NCI-H2171 treated with DMSO at 0.1 percent for 48 hours (cell line): ENCODE data around the gene ATF6B.
"Not testable (repeated sequence)": the region's sequence is repeated elsewhere in the genome, so short reads cannot be mapped to it uniquely, and the experiment has no call there.

Experiments
- DNase-seq: peaks from one replicate; lab custom pipeline; 2025; lab: John Stamatoyannopoulos, UW

ATF6B gene

GRCh38 chr6:32081168-32081990, 46.7 kb downstream of the ATF6B start:
- DNase-seq = no peak

- no peak for DNase-seq
Measured at GRCh38 chr6:32079566-32080290, 48.3 kb downstream of the ATF6B start.

DNA sequence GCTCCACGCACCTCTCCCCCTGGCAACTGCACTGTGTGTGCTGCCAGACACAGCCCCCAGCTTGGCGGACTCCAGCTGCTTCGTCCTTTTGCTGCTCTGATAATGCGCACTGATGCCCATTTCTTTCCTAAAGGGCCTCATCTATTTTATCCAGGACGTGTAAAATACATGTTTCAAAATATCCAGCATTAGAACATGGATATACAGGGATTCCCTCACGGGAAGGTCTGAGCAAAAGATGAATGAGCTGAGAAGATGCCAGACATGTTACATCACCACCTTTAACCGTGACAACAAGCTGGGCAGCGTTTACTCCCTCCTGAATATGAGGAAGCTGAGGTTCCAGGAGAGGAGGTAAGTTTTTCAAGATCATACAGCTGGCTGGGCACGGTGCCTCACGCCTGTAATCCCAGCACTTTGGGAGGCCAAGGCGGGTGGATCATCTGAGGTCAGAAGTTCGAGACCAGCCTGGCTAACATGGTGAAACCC, 51.7 kb downstream of the ATF6B start:
- no peak for DNase-seq

GRCh38 chr6:32075781-32076180, 52.3 kb downstream of the ATF6B start:
- no peak for DNase-seq

DNA sequence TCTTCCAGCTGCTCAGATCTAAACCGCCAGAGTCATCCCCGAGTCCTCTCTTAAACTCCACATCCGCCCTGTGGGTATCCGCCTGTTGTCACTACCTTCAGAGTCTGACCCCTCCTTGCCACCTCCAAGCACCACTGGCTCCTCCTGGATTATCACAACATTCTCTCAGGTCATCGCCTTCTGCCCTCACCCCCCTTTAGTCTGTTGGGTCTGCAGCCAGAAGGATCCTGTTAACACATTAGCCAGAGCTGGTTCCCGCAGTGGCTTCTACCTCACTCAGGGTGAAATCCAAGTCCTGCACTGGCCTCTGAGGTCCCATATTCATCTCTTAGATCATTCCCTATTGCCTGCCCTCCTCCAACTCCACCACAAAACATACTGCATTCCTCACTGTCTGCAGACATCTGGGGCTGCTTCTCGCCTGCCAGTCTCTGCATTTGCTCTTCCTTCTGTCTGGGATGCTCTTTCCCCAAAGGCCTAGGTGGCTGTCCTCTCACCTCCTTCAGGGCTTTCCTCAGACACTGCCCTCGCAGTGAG, 53.0 kb downstream of the ATF6B start:
- DNase-seq = no peak

GRCh38 chr6:32073613-32074012, 54.4 kb downstream of the ATF6B start:
- no peak for DNase-seq

GRCh38 chr6:32073101-32073500, 54.9 kb downstream of the ATF6B start:
- DNase-seq = peak; percentile 34

- no peak for DNase-seq
Measured at GRCh38 chr6:32070814-32071543, 57.1 kb downstream of the ATF6B start.

DNA sequence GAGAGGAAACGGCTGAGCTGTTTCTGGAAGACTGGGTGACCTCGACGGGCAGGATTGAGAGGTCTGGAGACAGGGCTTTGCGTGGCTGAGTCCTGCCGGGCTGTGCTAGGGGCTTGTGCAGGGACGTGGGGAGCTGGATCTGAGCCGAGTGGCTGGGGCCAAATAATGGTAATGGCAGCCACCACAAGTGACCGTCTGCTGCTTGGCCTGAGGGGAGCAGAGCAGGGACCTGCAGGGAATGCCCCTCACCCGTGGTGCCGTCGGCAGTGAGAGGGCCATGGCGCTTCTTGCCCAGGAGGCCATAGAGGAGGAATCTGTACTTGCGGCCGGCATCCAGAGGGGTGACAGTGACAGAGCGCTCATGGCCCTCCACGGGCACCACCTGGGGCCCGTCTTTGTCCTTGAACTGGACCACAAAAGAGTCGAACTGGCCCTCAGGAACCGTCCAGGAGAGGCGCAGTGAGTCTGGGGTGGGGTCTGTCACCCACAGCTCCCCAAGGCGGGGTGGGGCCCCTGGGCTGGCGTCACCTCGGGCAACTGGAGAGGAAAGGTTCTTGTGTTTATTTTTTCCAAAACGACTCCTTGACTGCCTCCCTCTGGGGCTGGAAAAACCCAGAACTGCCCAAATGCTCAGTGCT, 58.0 kb downstream of the ATF6B start:
- DNase-seq = no peak

DNA sequence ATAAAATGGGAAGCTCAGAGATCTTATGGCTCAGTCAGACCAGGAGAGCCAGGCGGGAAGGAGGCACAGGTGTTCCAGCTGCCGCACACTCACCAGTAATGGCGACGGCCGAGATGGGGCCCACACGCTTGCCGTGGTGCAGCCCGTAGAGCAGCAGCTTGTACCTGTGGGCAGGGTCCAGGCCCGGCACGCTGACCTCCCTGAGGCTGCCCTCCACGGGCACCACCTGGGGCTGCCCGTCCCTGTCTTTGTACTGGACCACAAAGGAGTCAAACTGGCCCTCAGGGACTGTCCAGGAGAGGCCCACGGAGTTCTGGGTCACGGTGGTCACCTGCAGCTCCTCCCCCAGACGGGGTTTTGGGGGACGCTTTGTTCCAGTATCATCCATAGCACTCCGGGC, 58.6 kb downstream of the ATF6B start:
- DNase-seq = no peak

GRCh38 chr6:32068867-32069266, 59.2 kb downstream of the ATF6B start:
- DNase-seq = peak; percentile 37

GRCh38 chr6:32068315-32068714, 59.7 kb downstream of the ATF6B start:
- not testable (repeated sequence) for DNase-seq

- DNase-seq = not testable (repeated sequence)
Measured at GRCh38 chr6:32067521-32067920, 60.5 kb downstream of the ATF6B start.
